Parathyroid adenoma (tissue), 2 donors: ENCODE results near the gene PM20D1.

Source experiments
- H2AFZ ChIP-seq: fragments of 300-600 bp; sonication (generic); one replicate; pipeline ENCODE4 v1.7.0; 2017; ENCODE audit warnings: antibody characterized with exemption, mild to moderate bottlenecking
- H3K27ac ChIP-seq: fragments of 300-600 bp; sonication (generic); one replicate; pipeline ENCODE4 v1.7.0; 2017
- H3K27me3 ChIP-seq: fragments of 300-600 bp; sonication (generic); one replicate; pipeline ENCODE4 v1.7.0; 2017; ENCODE audit warnings: low read length; ENCODE audit not compliant: control insufficient read depth, insufficient read depth
- H3K36me3 ChIP-seq: fragments of 300-600 bp; sonication (generic); one replicate; pipeline ENCODE4 v1.7.0; 2017; ENCODE audit warnings: low read length; ENCODE audit not compliant: control insufficient read depth, insufficient read depth
- H3K4me1 ChIP-seq: fragments of 300-600 bp; sonication (generic); one replicate; pipeline ENCODE4 v1.7.0; 2017; ENCODE audit warnings: control low read depth
- H3K4me2 ChIP-seq: fragments of 300-600 bp; sonication (generic); one replicate; pipeline ENCODE4 v1.7.0; 2017; ENCODE audit warnings: low read length
- H3K4me3 ChIP-seq: fragments of 300-600 bp; sonication (generic); one replicate; pipeline ENCODE4 v1.7.0; 2017; ENCODE audit warnings: low read depth, low read length
- H3K79me2 ChIP-seq: fragments of 300-600 bp; sonication (generic); one replicate; pipeline ENCODE4 v1.7.0; 2017; ENCODE audit warnings: control low read depth
- H3K9ac ChIP-seq: fragments of 300-600 bp; sonication (generic); one replicate; pipeline ENCODE4 v1.7.0; 2017; ENCODE audit warnings: mild to moderate bottlenecking
- H3K9me3 ChIP-seq: fragments of 300-600 bp; sonication (generic); one replicate; pipeline ENCODE4 v1.7.0; 2017; ENCODE audit warnings: low read length; ENCODE audit not compliant: control insufficient read depth
- CTCF ChIP-seq: fragments of 300-600 bp; sonication (generic); IDR thresholded peaks from one replicate; pipeline ENCODE4 v1.7.0; 2017; ENCODE audit warnings: antibody characterized with exemption, mild to moderate bottlenecking
- donor health status: primary hyperparathyroidism.

PM20D1 gene

GRCh38 chr1:205800981-205801703 lies 48.8 kb downstream of the PM20D1 start:
- H3K9me3 ChIP-seq = no peaks in the 10 kb centered on the region
- H3K27me3 ChIP-seq = no peaks in the 10 kb centered on the region
- no peak for TF ChIP-seq CTCF
- no peaks in the 10 kb centered on the region for H3K36me3 ChIP-seq
- no peak overlapping the region for H3K27ac ChIP-seq
- H3K4me2 ChIP-seq = no peak overlapping the region
- no peak overlapping the region for H2AFZ ChIP-seq
- H3K79me2 ChIP-seq = no peaks in the 10 kb centered on the region
- H3K9ac ChIP-seq = no peak overlapping the region
- no peaks in the 10 kb centered on the region for H3K4me1 ChIP-seq
- H3K4me3 ChIP-seq = no peak overlapping the region

- no peak overlapping the region for H3K9ac ChIP-seq
These were observed 49.5 kb downstream of the PM20D1 start for GRCh38 chr1:205800427-205800826.

GRCh38 chr1:205798577-205798976 lies 51.4 kb downstream of the PM20D1 start:
- Histone ChIP-seq H3K4me2 (no peak overlapping the region), H3K9ac (no peak overlapping the region), H3K27me3 (no peaks in the 10 kb centered on the region), H3K4me1 (no peaks in the 10 kb centered on the region), H2AFZ (no peak overlapping the region), H3K79me2 (no peaks in the 10 kb centered on the region), H3K27ac (no peak overlapping the region), H3K4me3 (no peak overlapping the region), H3K9me3 (no peaks in the 10 kb centered on the region), H3K36me3 (no peaks in the 10 kb centered on the region)
- no peak for TF ChIP-seq CTCF

More at GRCh38 chr1:205800427-205800826, 49.5 kb downstream of the PM20D1 start:
- Histone ChIP-seq H3K4me2 (no peak overlapping the region), H3K4me1 (no peaks in the 10 kb centered on the region), H3K27ac (no peak overlapping the region), H3K9me3 (no peaks in the 10 kb centered on the region), H3K36me3 (no peaks in the 10 kb centered on the region), H3K79me2 (no peaks in the 10 kb centered on the region), H3K4me3 (no peak overlapping the region), H2AFZ (no peak overlapping the region), H3K27me3 (no peaks in the 10 kb centered on the region)
- TF ChIP-seq CTCF = no peak

GRCh38 chr1:205797168-205797567 lies 52.8 kb downstream of the PM20D1 start:
- no peak overlapping the region for H3K9ac ChIP-seq
- no peaks in the 10 kb centered on the region for H3K36me3 ChIP-seq
- H3K4me1 ChIP-seq = no peaks in the 10 kb centered on the region
- H3K79me2 ChIP-seq = no peaks in the 10 kb centered on the region
- no peak overlapping the region for H3K4me3 ChIP-seq
- no peak overlapping the region for H3K4me2 ChIP-seq
- no peaks in the 10 kb centered on the region for H3K9me3 ChIP-seq
- no peak for TF ChIP-seq CTCF
- H2AFZ ChIP-seq = no peak overlapping the region
- no peaks in the 10 kb centered on the region for H3K27me3 ChIP-seq
- H3K27ac ChIP-seq = no peak overlapping the region
